Naive B cell (primary cell): Measurements from ENCODE around the gene TLR9. TPM values are rescaled to one million over a fixed set of nuclear protein-coding genes. Genes with fewer than 3 reads are reported as not detected.

Source experiments
- ATAC-seq, 2 donors: fragments of 150-1000 bp; cut with Tn5 transposase; 2 replicates each; pipeline ENCODE4 v1.10.0; 2021; ENCODE audit warnings: low read depth in 2 of 2, mild to moderate bottlenecking in 2 of 2, moderate library complexity in 2 of 2
- DNase-seq: peaks from one replicate; pipeline ENCODE4 v3.0.0; 2022
- H3K27ac Mint-ChIP-seq, 6 donors: one replicate each; pipeline ENCODE4 v1.8.0; 2020 to 2022; ENCODE audit warnings: mild to moderate bottlenecking in 6 of 6, mixed read lengths in 6 of 6, moderate library complexity in 5 of 6, inconsistent platforms in 2 of 6
- H3K27me3 Mint-ChIP-seq, 3 donors: one replicate each; pipeline ENCODE4 v1.8.0; 2021 to 2022; ENCODE audit warnings: mixed read lengths in 3 of 3, mild to moderate bottlenecking in 1 of 3
- H3K36me3 Mint-ChIP-seq, 2 donors: one replicate each; pipeline ENCODE4 v1.8.0; 2020 to 2022; ENCODE audit warnings: mixed read lengths in 2 of 2, inconsistent platforms in 1 of 2, mild to moderate bottlenecking in 1 of 2
- H3K4me1 Mint-ChIP-seq, 3 donors: one replicate each; pipeline ENCODE4 v1.8.0; 2020 to 2022; ENCODE audit warnings: mixed read lengths in 3 of 3, inconsistent platforms in 1 of 3, mild to moderate bottlenecking in 1 of 3, moderate library complexity in 1 of 3
- H3K4me3 Mint-ChIP-seq, 8 donors: one replicate each; pipeline ENCODE4 v1.8.0; 2020 to 2022; ENCODE audit warnings: mild to moderate bottlenecking in 8 of 8, mixed read lengths in 8 of 8, moderate library complexity in 8 of 8, inconsistent platforms in 2 of 8
- H3K9me3 Mint-ChIP-seq, 7 donors: one replicate each; pipeline ENCODE4 v1.8.0; 2020 to 2022; ENCODE audit warnings: mixed read lengths in 7 of 7, mild to moderate bottlenecking in 5 of 7, inconsistent platforms in 2 of 7, moderate library complexity in 1 of 7
- polyA plus RNA-seq, 6 donors: library from polyadenylated mRNA; unstranded; fragments of 300-500 nt; fragmentation: Illumina TruSeq; gene quantifications; one replicate each; pipeline ENCODE4 v1.2.3, GENCODE V29; 2021; ENCODE audit warnings: low read depth in 6 of 6

TLR9 gene
- polyA plus RNA-seq, 6 donors from 2014 or later: 1.6 to 4.4 (median 3.8) TPM; not detected in 1

DNA sequence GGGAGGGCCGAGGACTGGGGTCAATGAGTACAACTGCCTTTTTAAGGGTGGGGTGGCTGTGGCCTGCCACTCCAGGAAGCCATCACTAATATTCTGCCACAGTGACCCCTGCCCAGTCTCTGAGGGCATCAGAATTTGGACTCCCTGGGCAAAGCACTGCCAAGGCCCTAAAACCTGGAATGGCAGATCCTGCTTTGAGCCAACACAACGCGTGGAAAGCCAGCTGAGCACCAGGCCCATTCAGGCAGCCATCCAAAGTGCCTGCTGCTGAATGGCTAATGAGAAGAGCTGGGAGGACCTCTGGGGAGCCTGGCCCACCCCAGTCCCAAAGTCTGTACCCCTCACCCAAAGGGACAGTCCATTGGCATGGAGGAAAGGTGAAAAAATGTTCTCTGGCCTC is 8.5 kb upstream of the TLR9 start:
- no peaks in the 10 kb centered on the region for H3K27me3 Mint-ChIP-seq
- H3K4me1 Mint-ChIP-seq: peaks cover 36 to 52% (median 49%) of the 10 kb centered on the region in 3 donors
- ATAC-seq: no peak
- no peak for DNase-seq
- no peak overlapping the region for H3K4me3 Mint-ChIP-seq
- no peaks in the 10 kb centered on the region for H3K36me3 Mint-ChIP-seq
- H3K27ac Mint-ChIP-seq: no peak overlapping the region
- no peaks in the 10 kb centered on the region for H3K9me3 Mint-ChIP-seq

GRCh38 chr3:52233108-52233591 is 7.7 kb upstream of the TLR9 start:
- no peak for DNase-seq
- H3K4me1 Mint-ChIP-seq: peaks cover 30 to 47% (median 43%) of the 10 kb centered on the region in 3 donors
- H3K36me3 Mint-ChIP-seq: no peaks in the 10 kb centered on the region
- H3K9me3 Mint-ChIP-seq: no peaks in the 10 kb centered on the region
- peak overlapping the region in 1 of 6 donors; percentile 52 for H3K27ac Mint-ChIP-seq
- H3K4me3 Mint-ChIP-seq: peak overlapping the region in 1 of 8 donors; percentile 62
- H3K27me3 Mint-ChIP-seq: no peaks in the 10 kb centered on the region
- ATAC-seq: no peak

DNA sequence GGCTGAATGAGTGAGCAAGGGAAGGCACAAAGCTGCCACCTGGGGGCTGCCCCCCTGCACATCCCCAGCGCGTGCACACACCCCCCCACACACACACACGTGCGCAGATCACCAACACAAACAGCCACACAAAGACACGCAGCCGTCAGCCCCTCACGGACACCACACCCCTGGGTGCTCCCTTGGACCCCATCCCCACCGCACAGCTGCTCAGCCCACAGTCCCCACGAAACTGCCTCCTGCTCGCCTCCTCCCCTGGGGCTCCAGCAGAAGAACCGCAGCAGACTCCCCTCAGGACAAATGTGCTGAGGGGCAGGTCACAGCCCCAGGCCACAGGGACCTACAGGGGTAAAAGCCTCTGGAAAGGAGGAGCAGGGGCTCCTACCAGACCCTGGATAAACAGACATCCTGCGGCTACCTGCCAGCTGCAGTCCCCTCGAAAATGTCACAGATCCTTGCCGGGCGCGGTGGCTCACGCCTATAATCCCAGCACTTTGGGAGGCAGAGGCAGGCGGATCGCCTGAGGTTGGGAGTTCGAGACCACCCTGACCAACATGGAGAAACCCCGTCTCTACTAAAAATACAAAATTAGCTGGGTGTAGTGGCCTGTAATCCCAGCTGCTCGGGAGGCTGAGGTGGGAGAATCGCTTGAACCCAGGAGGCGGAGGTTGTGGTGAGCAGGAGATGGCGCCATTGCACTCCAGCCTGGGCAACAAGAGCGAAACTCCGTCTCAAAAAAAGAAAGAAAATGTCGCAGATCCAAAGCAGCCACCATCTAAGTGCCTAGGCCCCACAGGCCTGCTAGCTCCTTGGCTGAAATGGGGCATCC is 7.0 kb upstream of the TLR9 start:
- ATAC-seq (no peak), DNase-seq (no peak)
- Mint-ChIP-seq H3K36me3 (no peaks in the 10 kb centered on the region), H3K9me3 (no peaks in the 10 kb centered on the region), H3K27me3 (no peaks in the 10 kb centered on the region), H3K27ac (peak overlapping the region in 3 of 6 donors; percentile 44 to 60 (median 52)), H3K4me3 (peak overlapping the region in 3 of 8 donors; percentile 9 to 69 (median 33)), H3K4me1 (peaks cover 30 to 44% (median 42%) of the 10 kb centered on the region in 3 donors)

DNA sequence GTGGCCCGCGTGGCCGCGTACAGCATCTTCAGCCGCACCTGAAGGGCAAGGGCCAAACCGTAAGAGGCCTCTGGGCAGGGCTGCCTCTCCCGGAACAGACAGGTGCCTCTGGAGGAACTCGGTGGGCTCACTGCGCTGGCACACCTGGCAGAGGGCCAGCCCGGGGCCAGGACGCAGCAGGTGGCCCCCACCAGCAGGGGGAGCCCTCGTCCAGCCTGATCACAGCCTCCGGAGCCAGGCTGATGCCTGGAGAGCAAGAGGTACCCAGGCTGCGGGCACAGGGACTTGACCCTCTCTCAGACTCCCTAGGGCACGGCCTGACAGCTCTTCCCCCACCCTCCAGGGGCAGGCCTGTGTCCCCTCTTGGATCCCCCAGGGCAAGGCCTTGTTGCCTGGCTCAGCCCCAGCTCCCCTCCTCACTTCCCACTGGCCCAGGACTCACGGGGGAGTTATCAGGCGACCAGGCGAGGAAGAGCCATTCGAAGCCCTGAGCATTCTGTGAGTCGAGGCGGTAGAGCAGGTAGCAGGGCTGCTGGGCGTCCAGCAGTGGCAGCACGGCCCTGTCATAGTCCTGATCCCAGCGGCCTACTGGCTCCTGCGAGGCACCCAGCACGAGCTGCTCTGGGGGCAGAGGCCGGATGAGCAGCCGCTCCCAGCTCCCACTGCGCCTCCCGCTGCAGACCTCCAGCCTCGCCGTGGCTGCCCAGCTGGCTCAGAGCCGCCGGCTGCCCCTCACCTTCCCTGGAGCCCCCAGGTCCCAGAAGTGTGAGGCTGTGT is 6.2 kb upstream of the TLR9 start:
- Mint-ChIP-seq H3K4me1 (peaks cover 33 to 44% (median 44%) of the 10 kb centered on the region in 3 donors), H3K27ac (peak overlapping the region in 3 of 6 donors; percentile 61 to 86 (median 66)), H3K4me3 (peak overlapping the region in 4 of 8 donors; percentile 12 to 84 (median 50)), H3K9me3 (no peaks in the 10 kb centered on the region), H3K27me3 (no peaks in the 10 kb centered on the region), H3K36me3 (no peaks in the 10 kb centered on the region)
- peak; percentile 94 to 95 for ATAC-seq
- peak; percentile 85 for DNase-seq

DNA sequence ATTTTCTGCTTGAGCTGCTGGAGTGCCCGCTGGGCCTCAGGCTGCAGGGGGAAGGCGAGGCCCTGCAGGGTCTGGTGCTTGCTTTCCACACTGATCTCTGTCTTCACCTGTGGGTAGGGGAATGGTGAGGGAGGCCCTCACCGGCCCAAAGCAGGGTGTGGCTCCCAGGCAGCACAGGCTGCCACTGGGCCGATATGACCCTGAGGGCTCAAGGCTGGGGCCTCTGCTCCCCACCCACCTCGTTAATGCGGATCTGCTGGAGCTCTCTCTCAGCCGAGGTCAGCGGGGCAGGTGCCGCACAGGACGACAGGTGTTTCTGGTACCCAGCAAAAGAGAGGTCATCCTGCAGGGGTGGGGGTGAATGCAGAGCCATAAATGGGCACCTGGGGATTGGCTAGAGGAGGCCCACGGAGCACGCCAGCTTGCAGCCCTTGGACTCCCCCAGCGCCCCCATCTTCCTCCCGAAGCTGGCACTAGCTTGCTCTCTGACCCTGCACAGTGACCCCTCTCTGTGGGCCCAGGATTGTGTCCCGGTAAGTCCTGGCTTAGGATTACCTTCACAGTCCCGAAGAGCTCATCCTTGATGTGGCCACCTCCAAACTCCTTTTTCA is 5.5 kb upstream of the TLR9 start:
- Mint-ChIP-seq H3K4me1 (peaks cover 40 to 46% (median 44%) of the 10 kb centered on the region in 3 donors), H3K4me3 (peak overlapping the region in 1 of 8 donors; percentile 26), H3K36me3 (no peaks in the 10 kb centered on the region), H3K9me3 (no peaks in the 10 kb centered on the region), H3K27ac (peak overlapping the region in 2 of 6 donors; percentile 66 to 73), H3K27me3 (no peaks in the 10 kb centered on the region)
- DNase-seq: no peak
- no peak for ATAC-seq

- no peaks in the 10 kb centered on the region for H3K36me3 Mint-ChIP-seq
- DNase-seq (no peak), ATAC-seq (no peak)
- H3K4me3 Mint-ChIP-seq: peak overlapping the region in 2 of 8 donors; percentile 22 to 26
- no peaks in the 10 kb centered on the region for H3K27me3 Mint-ChIP-seq
- H3K4me1 Mint-ChIP-seq: peaks cover 42 to 51% (median 44%) of the 10 kb centered on the region in 3 donors
- no peak overlapping the region for H3K27ac Mint-ChIP-seq
- no peaks in the 10 kb centered on the region for H3K9me3 Mint-ChIP-seq
Observed at GRCh38 chr3:52230461-52230860, 5.0 kb upstream of the TLR9 start.

DNA sequence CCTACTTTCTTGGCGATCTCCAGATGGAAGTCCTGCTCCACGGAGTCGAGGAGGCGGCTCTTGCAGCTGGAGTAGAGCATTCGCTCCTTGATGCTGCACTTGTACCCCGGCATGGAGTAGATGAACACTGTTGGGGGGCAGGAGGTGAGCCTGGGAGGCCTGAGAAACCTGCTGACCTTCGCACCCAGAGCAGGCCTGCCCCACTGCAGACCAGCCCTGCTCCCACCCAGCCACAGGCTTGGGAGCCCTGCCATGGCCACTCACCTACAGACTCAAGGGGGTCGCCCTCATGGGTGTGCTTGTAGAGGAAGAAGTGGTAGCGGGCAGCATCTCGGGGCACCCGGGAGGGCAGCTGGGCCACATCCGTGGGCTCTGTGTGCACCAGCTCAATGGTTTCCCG is 4.2 kb upstream of the TLR9 start:
- H3K4me3 Mint-ChIP-seq: no peak overlapping the region
- no peak for DNase-seq
- no peaks in the 10 kb centered on the region for H3K36me3 Mint-ChIP-seq
- no peaks in the 10 kb centered on the region for H3K9me3 Mint-ChIP-seq
- H3K27ac Mint-ChIP-seq: no peak overlapping the region
- peaks cover 42 to 58% (median 50%) of the 10 kb centered on the region in 3 donors for H3K4me1 Mint-ChIP-seq
- ATAC-seq: no peak
- H3K27me3 Mint-ChIP-seq: no peaks in the 10 kb centered on the region

DNA sequence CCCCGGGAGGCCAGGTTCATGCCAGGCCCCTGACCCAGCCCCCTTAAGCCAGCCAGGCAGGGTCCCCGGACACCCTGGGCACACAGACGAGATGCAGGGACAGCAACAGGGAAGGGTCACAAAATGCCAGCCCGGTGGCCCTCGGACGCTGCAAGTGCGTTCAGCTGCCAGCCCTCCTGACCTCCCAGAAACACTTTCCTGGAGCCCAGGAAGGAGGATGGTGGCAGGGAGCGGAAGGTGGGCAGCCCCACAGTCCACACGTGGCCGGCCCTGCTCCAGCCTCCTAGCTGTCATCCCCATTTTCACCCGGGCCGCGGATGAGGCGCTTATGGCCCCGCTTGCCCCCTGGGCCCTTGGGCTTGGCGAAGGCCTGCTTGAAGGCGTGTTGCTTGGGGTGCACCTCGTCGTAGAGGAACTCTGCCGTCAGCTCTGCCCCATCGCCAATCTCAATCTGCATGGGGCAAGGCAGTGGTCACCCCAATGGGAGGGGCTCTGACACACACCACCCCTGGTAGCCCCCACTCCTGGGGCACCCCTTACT is 3.4 kb upstream of the TLR9 start:
- Mint-ChIP-seq H3K4me1 (peaks cover 50 to 59% (median 58%) of the 10 kb centered on the region in 3 donors), H3K27ac (no peak overlapping the region), H3K9me3 (no peaks in the 10 kb centered on the region), H3K27me3 (no peaks in the 10 kb centered on the region), H3K36me3 (no peaks in the 10 kb centered on the region), H3K4me3 (no peak overlapping the region)
- ATAC-seq (no peak), DNase-seq (no peak)

DNA sequence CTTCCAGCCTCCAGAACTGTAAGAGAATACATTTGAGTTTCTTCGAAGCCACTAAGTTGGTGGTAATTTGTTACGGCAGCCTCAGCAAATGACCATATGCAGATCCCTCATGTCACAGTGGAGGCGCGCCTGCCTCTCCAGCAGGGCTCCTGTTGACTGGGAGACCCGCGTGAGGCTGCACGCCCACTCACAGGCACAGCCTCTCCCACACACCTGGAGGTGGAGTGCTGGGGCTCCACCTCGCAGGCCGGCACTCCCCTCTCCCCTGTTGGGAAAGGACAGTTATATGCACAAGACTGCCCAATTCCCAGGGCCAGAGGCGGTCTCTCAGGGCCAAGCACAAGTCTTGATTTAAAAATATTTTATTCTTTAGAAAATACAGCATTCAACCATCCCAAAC is 2.8 kb upstream of the TLR9 start:
- peaks cover 56 to 64% (median 63%) of the 10 kb centered on the region in 3 donors for H3K4me1 Mint-ChIP-seq
- peak overlapping the region in 2 of 6 donors; percentile 10 to 65 for H3K27ac Mint-ChIP-seq
- no peaks in the 10 kb centered on the region for H3K9me3 Mint-ChIP-seq
- DNase-seq (no peak), ATAC-seq (no peak)
- no peaks in the 10 kb centered on the region for H3K36me3 Mint-ChIP-seq
- H3K4me3 Mint-ChIP-seq: no peak overlapping the region
- no peaks in the 10 kb centered on the region for H3K27me3 Mint-ChIP-seq

DNA sequence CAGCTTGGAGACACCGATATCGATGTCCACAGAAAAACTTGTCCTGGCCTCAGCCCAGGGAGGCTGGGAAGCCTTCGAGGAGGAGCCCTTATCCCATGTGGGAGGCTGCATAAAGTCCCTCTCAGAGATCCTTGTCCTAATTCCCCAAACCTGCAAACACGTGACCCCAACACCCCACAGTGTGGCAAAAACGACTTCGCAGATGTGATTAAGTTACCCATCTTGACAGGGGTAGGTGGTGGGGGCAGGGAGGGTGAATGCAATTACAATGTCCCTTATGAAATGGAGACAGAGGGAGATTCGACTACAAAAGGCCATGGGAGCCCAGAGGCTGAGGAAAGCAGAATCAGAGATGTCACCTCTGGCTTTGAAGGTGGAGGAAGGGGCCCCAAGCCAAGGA is 2.3 kb upstream of the TLR9 start:
- Mint-ChIP-seq H3K4me1 (peaks cover 61 to 66% (median 65%) of the 10 kb centered on the region in 3 donors), H3K4me3 (no peak overlapping the region)

GRCh38 chr3:52227117-52227516 is 1.7 kb upstream of the TLR9 start:
- no peaks in the 10 kb centered on the region for H3K27me3 Mint-ChIP-seq
- peak overlapping the region in 4 of 8 donors; percentile 6 to 95 (median 84) for H3K4me3 Mint-ChIP-seq
- no peaks in the 10 kb centered on the region for H3K36me3 Mint-ChIP-seq
- DNase-seq (no peak), ATAC-seq (no peak)
- no peaks in the 10 kb centered on the region for H3K9me3 Mint-ChIP-seq
- peak overlapping the region; percentile 12 to 99 (median 96) for H3K27ac Mint-ChIP-seq
- H3K4me1 Mint-ChIP-seq: peaks cover 59 to 63% (median 60%) of the 10 kb centered on the region in 3 donors

More for the DNA sequence above, 2.3 kb upstream of the TLR9 start:
- Mint-ChIP-seq H3K36me3 (no peaks in the 10 kb centered on the region), H3K9me3 (no peaks in the 10 kb centered on the region), H3K27me3 (no peaks in the 10 kb centered on the region), H3K27ac (peak overlapping the region in 3 of 6 donors; percentile 73 to 97 (median 83))
- DNase-seq (no peak), ATAC-seq (no peak)

DNA sequence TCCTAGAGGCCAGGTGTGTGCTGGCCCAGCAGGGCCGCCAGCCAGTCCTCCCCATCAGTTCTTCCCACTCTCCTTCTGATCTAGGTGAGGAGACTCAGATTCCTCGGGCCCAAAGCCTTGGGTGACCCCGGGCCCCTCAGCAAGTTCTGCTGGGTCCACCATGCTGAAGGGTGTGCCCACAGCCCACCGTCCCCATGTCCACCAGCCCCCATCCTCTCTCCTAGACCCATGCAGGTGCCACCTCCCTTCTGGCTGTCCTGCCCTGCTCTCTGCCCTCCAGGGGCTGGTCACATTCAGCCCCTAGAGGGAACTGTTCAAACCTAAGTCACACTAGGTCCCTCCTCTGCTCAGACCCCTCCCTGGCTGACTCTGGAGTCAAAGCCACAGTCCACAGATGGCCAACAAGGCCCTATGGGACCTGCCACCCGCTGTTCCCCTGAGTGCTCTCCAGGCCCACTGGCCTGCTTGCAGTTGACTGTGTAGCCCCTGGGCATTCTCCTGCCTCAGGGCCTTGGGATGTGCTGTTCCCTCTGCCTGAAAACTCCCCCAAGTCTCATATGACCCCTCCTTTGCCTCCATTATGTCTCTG is 878 bp upstream of the TLR9 start:
- DNase-seq (no peak), ATAC-seq (no peak)
- Mint-ChIP-seq H3K4me3 (peak overlapping the region; percentile 79 to 95 (median 90)), H3K4me1 (peaks cover 51 to 59% (median 54%) of the 10 kb centered on the region in 3 donors), H3K27me3 (no peaks in the 10 kb centered on the region), H3K9me3 (no peaks in the 10 kb centered on the region), H3K36me3 (no peaks in the 10 kb centered on the region), H3K27ac (peak overlapping the region; percentile 93 to 99 (median 96))
